Muscle of leg (tissue), 11 donors: ENCODE data around the gene LYPD6. TPM values are rescaled to one million over a fixed set of nuclear protein-coding genes. Genes with fewer than 3 reads are reported as not detected.
"Not testable (repeated sequence)": the region's sequence is repeated elsewhere in the genome, so short reads cannot be mapped to it uniquely, and the experiment has no call there.

ENCODE experiments used
- DNase-seq: peaks from one replicate; pipeline ENCODE4 v3.0.0; 2013
- H3K27ac ChIP-seq: one replicate; pipeline ENCODE4 v1.5.1; 2013; ENCODE audit warnings: mild to moderate bottlenecking, low read length, control low read depth
- H3K27me3 ChIP-seq: one replicate; pipeline ENCODE4 v1.6.1; 2013; ENCODE audit warnings: low read length; ENCODE audit not compliant: control insufficient read depth, insufficient read depth
- H3K36me3 ChIP-seq: one replicate; pipeline ENCODE4 v1.6.1; 2013; ENCODE audit warnings: low read length; ENCODE audit not compliant: control insufficient read depth, insufficient read depth
- H3K4me1 ChIP-seq: one replicate; pipeline ENCODE4 v1.6.1; 2013; ENCODE audit warnings: low read length; ENCODE audit not compliant: control insufficient read depth, insufficient read depth
- H3K4me3 ChIP-seq: one replicate; pipeline ENCODE4 v1.5.1; 2013; ENCODE audit warnings: low read length, control low read depth
- H3K9me3 ChIP-seq: replicated peaks from 2 replicates; pipeline ENCODE4 v1.6.1; 2013; ENCODE audit warnings: low read depth, low read length; ENCODE audit not compliant: control insufficient read depth
- WGBS: methylation state at CpG from one replicate; pipeline ENCODE4 v1.1.5; 2013; ENCODE audit warnings: missing lambda C conversion rate; ENCODE audit not compliant: insufficient coverage; 5-methylcytosine and 5-hydroxymethylcytosine counted together
- polyA plus RNA-seq, 8 donors: library from polyadenylated mRNA; unstranded; fragments of 120-200 nt; gene quantifications; one replicate each; pipeline versions ENCODE4 v1.2.1 to v1.2.3, GENCODE V29; 2013; ENCODE audit warnings: inconsistent platforms in 1 of 8, low replicate concordance in 1 of 8; ENCODE audit not compliant: insufficient read length in 8 of 8, insufficient read depth in 1 of 8
- total RNA-seq: library from RNA; stranded (reverse); fragments of 120-200 nt; gene quantifications from one replicate; pipeline ENCODE4 v1.2.4, GENCODE V29; 2013

The LYPD6 gene
- total and polyA plus RNA-seq, 9 donors: 1.3 to 4.7 (median 1.8) TPM

DNA sequence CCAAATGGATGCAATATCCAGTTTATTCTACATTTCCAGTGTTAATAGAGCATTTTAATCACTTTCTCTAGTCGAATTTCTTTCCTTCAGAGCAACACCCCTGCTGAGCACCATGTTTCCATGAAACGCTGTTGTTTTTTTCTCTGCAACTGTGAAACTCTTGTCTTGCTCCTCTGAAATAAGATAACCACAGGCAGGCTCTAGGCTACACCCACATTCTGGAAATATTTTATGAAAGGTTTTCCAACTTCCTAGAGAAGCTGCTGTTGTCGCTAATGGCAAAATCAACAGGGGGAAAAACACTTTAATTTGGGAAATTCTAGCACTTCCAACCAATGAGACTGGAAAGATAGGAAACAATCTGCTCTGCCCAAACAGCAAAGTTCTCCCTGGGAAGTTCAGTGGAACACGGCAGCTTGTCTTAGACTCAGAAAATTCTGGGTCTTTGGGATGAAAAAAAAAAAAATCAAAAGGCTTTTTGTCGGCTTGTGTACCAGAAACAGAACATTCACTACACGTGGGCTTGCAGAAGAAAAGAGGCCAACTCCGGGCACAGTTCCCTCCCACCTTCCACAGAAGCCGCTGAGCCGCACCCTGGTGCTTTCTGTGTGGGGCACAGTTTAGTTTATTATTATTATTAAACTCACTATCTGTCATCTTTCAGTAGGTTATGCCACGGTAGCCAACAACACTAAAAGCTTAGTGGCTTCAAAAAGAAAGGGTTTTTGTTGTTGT, 158.5 kb downstream of the LYPD6 start:
- DNase-seq: peak; percentile 5
- H3K27me3 ChIP-seq: peaks cover 3% of the 10 kb centered on the region
- H3K9me3 ChIP-seq: no peaks in the 10 kb centered on the region
- 0% methylated on average over 1 of the region's 10 CpGs for WGBS
- no peak overlapping the region for H3K4me3 ChIP-seq
- no peaks in the 10 kb centered on the region for H3K36me3 ChIP-seq
- H3K27ac ChIP-seq: no peak overlapping the region
- H3K4me1 ChIP-seq: peaks cover 2% of the 10 kb centered on the region

DNA sequence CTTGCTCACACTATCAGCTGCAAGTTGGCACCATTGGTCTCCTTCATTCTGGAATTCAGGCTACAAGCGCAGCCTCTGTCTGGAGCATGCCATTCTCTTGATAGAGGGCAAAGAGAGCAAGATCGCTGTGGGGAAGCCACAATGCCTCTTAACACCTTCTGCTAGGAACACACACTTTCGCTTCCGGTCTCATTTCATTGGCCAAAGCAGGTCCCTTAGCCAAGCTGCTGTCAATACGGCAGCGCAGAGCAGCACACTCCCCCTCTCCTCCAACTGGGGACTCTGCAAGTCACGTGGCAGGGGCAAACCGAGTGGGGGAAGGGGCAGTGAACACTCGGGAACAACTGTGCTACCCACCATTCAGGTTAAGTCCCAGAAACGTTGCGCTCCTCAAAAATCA, 159.1 kb downstream of the LYPD6 start:
- no peak for DNase-seq
- peaks cover 2% of the 10 kb centered on the region for H3K4me1 ChIP-seq
- no peaks in the 10 kb centered on the region for H3K36me3 ChIP-seq
- WGBS: 57% methylated on average over 7 of the region's 11 CpGs
- H3K27me3 ChIP-seq: peaks cover 3% of the 10 kb centered on the region
- H3K4me3 ChIP-seq: no peak overlapping the region
- H3K9me3 ChIP-seq: no peaks in the 10 kb centered on the region
- H3K27ac ChIP-seq: no peak overlapping the region

DNA sequence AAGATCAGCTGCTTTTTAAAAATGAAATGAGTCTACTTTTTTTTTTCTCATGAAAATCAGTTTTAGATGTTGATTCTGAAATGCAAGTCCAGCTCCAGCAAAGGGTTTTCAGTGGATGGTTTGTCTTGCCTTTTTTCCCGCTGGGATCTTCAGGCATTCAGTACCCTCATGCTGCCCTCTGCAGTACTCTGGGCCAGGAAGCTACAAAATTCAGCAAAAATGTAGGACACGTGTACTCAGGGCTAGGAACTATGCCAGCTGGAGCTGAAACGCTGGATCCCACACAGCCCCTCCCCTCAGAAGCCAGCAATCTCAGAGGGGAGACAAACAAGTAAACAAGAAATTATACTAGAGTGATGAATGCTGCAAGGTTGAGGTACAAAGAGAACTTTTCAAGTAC, 159.9 kb downstream of the LYPD6 start:
- WGBS: 29% methylated on average over 1 of the region's 3 CpGs
- peak; percentile 31 for DNase-seq

DNA sequence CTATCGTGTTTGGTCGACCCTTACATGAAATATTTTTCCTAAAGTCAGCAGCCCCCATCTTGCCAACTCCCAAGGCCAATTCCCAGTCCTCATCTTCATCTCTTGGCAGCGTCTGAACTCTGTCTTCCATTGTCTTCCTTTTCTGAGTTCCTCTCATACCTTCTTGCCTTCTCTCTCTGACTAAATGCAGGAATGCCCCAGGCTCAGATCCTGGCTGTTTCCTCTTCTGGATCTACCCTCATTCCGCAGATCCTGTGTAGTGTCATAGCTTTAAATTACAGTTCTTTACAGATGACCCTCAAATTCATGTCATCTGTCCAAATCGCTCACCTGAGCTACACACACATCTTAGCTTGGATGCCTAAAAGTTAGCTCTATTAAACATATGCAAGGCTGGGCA, 162.5 kb downstream of the LYPD6 start:
- H3K4me3 ChIP-seq: no peak overlapping the region
- peaks cover 3% of the 10 kb centered on the region for H3K27me3 ChIP-seq
- WGBS: 82% methylated on average over 4 of the region's 5 CpGs
- DNase-seq: no peak
- H3K9me3 ChIP-seq: no peaks in the 10 kb centered on the region
- no peaks in the 10 kb centered on the region for H3K36me3 ChIP-seq
- H3K4me1 ChIP-seq: peaks cover 2% of the 10 kb centered on the region
- H3K27ac ChIP-seq: no peak overlapping the region

More for the DNA sequence above, 159.9 kb downstream of the LYPD6 start:
- Histone ChIP-seq H3K27me3 (peaks cover 3% of the 10 kb centered on the region), H3K27ac (no peak overlapping the region), H3K4me3 (no peak overlapping the region), H3K9me3 (no peaks in the 10 kb centered on the region), H3K4me1 (peaks cover 2% of the 10 kb centered on the region), H3K36me3 (no peaks in the 10 kb centered on the region)

DNA sequence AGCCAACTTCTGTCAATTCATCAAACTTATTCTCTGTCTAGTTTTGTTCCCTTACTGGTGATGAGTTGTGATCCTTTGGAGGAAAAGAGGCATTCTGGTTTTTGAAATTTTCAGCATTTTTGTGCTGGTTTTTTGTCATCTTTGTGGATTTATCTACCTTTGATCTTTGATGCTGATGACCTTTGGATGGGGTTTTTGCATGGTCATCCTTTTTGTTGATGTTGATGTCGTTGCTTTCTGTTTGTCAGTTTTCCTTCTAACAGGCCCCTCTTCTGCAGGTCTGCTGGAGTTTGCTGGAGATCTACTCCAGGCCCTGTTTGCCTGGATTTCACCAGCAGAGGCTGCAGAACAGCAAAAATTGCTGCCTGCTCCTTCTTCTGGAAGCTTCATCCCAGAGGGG, 168.8 kb downstream of the LYPD6 start:
- not testable (repeated sequence) for H3K27ac ChIP-seq, H3K27me3 ChIP-seq, H3K36me3 ChIP-seq, DNase-seq, H3K4me3 ChIP-seq, H3K4me1 ChIP-seq, H3K9me3 ChIP-seq
- no CpG with 5 or more reads among the region's 1 CpG for WGBS

DNA sequence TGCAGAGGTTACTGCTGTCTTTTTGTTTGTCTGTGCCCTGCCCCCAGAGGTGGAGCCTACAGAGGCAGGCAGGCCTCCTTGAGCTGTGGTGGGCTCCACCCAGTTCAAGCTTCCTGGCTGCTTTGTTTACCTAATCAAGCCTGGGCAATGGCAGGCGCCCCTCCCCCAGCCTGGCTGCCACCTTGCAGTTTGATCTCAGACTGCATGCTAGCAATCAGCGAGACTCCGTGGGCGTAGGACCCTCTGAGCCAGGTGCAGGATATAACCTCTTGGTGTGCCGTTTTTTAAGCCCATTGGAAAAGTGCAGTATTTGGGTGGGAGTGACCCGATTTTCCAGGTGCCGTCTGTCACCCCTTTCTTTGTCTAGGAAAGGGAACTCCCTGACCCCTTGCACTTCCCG, 176.4 kb downstream of the LYPD6 start:
- not testable (repeated sequence) for H3K9me3 ChIP-seq, H3K4me1 ChIP-seq, H3K27ac ChIP-seq, DNase-seq, H3K27me3 ChIP-seq, H3K4me3 ChIP-seq, H3K36me3 ChIP-seq
- WGBS: 75% methylated on average over 2 of the region's 8 CpGs

DNA sequence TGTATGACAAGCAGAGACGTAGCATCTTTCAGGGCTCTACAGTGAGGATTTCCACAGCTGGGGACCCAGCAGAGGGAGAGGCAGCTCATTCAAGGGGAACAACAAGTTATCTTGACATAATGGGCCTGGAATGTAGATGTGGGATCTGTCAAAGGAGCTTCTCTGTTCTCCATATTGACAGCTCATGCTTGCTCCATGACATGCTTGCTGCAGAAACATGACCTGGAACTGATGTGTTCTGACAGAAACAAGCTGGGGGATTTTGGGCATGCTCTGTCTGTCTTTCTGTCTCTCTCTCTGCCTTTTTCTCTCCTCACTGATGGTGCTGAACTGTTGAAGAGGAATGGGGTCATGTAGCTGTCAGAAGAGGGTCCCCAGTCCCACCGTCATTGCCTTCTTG, 177.6 kb downstream of the LYPD6 start:
- no peak for DNase-seq
- no peak overlapping the region for H3K27ac ChIP-seq
- H3K9me3 ChIP-seq: no peaks in the 10 kb centered on the region
- H3K4me1 ChIP-seq: no peaks in the 10 kb centered on the region
- no CpG with 5 or more reads among the region's 2 CpGs for WGBS
- no peaks in the 10 kb centered on the region for H3K27me3 ChIP-seq
- no peak overlapping the region for H3K4me3 ChIP-seq
- no peaks in the 10 kb centered on the region for H3K36me3 ChIP-seq

DNA sequence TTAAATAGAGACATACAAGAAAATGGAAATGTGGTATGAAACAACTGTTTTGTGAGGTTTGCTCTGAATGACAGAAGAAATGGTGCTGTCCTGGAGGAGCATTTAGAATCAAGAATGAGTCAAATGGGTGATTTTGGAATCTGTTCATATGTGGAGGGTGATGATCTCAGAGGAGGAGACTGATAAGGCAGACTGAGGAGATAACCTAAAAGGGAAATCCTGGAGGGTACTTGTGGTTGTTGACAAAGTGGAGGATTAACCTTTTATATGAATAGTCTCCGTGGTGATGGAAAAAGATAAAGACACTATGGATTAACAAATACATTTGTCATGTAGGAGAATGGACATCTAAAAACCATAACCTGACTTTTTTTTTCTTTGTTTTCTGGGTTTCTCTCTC, 183.1 kb downstream of the LYPD6 start:
- Histone ChIP-seq H3K4me1 (no peaks in the 10 kb centered on the region), H3K27ac (no peak overlapping the region), H3K27me3 (no peaks in the 10 kb centered on the region), H3K4me3 (no peak overlapping the region), H3K9me3 (no peaks in the 10 kb centered on the region), H3K36me3 (no peaks in the 10 kb centered on the region)
- no CpG with 5 or more reads among the region's 1 CpG for WGBS
- no peak for DNase-seq
